GM10266 (cell line): Measurements from ENCODE around the gene TMEM271.
"Not testable (repeated sequence)": the region's sequence is repeated elsewhere in the genome, so short reads cannot be mapped to it uniquely, and the experiment has no call there.

ENCODE experiments used
- DNase-seq: peaks from one replicate; pipeline ENCODE4 v3.0.0; 2012; ENCODE audit errors: extremely low spot score
- TF ChIP-seq, protein P1 (sequence below): IDR thresholded peaks from 2 replicates; pipeline ENCODE4 v1.5.1; 2012; ENCODE audit warnings: mild to moderate bottlenecking, low read depth; ENCODE audit not compliant: control insufficient read depth, insufficient read depth; ENCODE audit errors: missing control alignments

Gene TMEM271

DNA sequence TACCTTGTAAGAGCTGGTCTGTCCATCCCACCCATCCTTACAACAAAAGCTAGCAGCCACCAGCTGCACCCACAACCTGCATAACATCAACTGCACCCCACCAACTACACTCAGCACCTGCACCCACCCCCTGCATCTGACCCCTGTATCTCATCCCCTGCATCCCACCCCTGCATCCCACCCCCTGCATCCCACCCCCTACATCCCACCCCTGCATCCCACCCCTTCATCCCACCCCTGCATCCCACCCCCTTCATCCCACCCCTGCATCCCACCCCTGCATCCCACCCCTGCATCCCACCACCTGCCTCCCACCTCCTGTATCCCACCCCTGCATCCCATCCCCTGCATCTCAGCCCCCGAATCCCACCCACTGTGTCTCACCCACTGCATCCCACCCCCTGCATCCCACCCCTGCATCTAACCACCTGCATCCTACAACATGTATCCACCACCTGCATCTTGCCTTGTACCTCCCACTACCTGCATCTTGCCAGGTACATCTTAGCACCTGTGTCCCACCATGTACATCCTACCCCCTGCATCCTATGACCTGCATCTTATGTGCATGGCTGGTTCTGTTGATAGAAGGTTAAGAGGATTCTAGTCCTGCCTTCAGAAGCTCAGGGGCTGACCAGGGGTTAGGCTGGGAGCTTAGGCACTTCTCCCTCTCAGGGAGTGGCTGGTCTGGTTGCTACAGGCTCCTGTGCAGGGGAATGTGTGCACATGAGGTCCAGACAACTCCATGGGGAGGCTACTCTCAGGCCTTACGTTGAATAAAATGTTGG is 9.4 kb downstream of the TMEM271 start:
- TF ChIP-seq, protein P1, sequence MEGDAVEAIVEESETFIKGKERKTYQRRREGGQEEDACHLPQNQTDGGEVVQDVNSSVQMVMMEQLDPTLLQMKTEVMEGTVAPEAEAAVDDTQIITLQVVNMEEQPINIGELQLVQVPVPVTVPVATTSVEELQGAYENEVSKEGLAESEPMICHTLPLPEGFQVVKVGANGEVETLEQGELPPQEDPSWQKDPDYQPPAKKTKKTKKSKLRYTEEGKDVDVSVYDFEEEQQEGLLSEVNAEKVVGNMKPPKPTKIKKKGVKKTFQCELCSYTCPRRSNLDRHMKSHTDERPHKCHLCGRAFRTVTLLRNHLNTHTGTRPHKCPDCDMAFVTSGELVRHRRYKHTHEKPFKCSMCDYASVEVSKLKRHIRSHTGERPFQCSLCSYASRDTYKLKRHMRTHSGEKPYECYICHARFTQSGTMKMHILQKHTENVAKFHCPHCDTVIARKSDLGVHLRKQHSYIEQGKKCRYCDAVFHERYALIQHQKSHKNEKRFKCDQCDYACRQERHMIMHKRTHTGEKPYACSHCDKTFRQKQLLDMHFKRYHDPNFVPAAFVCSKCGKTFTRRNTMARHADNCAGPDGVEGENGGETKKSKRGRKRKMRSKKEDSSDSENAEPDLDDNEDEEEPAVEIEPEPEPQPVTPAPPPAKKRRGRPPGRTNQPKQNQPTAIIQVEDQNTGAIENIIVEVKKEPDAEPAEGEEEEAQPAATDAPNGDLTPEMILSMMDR = no peak
- DNase-seq = peak; percentile 61

DNA sequence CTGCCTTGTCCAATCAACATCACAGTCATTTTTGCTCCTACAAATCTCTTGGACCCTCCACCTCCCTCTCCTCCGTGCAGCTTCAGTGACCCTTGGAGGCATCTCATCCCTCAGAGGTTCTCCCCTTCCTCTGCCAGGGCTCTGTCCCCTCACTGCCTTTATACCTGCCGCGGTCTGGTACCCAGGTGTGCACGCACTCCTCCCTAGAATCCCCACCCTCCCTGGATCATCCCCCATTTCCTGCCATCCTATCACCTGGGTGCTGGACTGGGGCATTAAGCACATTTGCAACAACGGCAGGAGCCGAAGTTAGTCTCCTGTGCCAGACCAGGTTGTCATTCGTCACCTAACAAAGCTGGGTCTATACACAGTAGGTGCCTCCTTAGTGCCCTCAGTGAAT is 10.1 kb downstream of the TMEM271 start:
- TF ChIP-seq, protein P1 = no peak

DNA sequence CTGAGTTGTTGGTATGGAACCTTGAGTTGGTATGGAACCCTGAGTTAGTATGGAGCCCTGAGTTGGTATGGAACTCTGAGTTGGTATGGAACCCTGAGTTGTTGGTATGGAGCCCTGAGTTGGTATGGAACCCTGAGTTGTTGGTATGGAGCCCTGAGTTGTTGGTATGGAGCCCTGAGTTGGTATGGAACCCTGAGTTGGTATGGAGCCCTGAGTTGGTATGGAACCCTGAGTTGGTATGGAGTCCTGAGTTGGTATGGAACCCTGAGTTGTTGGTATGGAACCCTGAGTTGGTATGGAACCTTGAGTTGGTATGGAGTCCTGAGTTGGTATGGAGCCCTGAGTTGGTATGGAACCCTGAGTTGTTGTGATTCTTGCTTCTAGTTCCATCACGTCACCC is 10.5 kb downstream of the TMEM271 start:
- DNase-seq = not testable (repeated sequence)

More for the DNA sequence above, 10.1 kb downstream of the TMEM271 start:
- no peak for DNase-seq

DNA sequence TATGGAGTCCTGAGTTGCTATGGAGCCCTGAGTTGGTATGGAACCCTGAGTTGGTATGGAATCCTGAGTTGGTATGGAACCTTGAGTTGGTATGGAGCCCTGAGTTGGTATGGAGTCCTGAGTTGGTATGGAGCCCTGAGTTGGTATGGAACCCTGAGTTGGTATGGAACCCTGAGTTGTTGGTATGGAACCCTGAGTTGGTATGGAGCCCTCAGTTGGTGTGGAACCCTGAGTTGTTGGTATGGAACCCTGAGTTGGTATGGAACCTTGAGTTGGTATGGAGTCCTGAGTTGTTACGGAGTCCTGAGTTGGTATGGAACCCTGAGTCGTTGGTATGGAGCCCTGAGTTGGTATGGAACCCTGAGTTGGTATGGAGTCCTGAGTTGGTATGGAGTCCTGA is 13.6 kb downstream of the TMEM271 start:
- DNase-seq = not testable (repeated sequence)

DNA sequence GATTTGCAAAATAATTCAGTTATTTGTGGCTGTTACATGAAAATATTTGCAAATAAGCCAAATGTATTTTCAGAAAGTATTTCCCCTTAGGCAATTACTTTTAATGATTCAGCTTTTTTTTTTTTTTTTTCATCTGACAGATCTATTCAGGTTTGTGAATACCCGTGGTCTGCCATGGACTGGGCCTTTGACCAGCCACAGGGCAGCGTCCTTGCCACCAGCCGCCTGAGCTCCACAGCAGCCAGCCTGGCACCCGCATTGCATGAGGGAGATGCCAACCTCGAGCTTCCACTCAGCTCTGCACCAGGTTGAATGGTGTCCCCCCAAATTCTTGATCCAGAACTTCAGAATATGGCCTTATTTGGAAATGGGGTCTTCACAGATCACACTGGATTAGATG is 14.7 kb downstream of the TMEM271 start:
- TF ChIP-seq, protein P1 = no peak
- no peak for DNase-seq

DNA sequence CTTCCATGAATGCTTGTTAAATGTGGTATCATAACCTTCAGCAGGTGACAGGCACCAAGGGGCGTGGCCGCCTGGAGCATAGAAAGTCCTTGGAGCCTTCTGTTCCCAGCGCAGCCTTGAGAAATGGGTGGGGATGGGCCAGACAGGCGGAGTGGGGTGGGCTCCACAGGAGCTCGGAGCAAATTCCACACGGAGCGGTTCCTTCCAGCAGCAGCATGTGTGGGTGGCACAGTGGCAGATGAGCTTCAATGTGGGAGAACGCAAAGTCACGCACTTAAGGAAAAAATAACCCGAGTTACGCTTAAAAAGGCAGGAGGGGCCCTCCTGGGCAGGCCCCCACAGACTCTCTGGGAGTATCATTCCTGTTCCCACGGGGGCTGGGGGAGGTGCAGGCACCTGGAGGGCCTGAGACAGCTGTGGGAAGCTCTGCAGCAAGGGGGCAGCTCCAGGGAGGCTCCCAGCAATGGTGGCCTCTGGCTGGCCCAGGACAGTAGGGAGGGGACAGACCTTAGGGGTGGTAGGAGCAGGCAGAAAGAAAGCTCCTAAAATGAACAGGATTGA is 15.3 kb downstream of the TMEM271 start:
- TF ChIP-seq, protein P1 = no peak
- no peak for DNase-seq

DNA sequence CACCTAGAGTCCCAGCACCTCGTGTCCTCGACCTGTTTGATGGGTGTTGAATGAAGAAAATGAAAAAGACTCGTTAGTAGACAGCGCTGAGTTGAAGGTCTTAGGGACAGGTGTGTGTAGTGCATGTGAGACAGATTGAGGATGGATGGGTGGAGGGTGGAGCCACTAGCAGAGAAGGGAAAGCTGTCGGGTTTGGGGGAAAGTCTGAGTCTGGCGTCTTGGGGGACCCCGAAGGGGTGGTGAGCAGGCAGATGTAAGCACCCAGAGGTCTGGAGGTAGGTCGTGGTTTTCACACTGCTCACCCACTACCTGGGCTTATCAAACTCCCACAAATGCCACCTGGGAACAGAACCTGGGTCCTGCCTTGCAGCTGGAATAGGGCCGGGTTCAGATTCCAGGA is 16.0 kb downstream of the TMEM271 start:
- DNase-seq = no peak
- TF ChIP-seq, protein P1 = no peak

DNA sequence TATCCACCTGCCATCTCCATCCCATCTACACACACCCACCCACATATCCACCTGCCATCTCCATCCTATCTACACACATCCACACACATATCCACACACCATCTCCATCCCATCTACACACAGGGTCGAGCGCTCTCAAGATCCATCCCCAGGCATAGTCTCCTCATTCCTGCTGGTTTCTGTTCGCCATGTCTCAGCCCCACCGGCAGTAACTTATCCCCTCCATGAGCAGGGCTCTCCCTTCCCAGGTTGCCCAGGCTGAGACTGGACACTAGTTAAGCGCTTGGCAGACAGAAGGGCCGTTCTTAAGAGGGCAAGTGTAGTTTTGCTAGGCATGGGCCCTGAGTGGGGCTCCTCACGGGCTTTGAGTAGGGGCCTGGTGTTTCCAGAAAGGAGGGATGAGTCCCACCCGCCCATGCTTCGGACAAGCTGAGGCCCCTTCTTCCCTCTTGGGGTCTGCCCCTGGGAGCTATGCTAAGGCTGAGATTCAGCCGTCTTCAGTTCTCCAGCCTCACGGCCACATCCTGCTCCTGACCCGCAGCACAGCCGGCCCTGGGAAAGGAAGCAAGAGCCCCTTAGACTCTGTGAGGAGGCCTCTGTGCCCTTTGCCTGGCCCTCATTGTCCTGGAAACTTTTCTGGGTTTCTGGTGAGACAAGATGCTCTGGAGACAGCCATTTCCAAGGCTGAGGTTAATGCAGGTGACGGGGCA is 20.4 kb downstream of the TMEM271 start:
- TF ChIP-seq, protein P1 = no peak
- DNase-seq = no peak

DNA sequence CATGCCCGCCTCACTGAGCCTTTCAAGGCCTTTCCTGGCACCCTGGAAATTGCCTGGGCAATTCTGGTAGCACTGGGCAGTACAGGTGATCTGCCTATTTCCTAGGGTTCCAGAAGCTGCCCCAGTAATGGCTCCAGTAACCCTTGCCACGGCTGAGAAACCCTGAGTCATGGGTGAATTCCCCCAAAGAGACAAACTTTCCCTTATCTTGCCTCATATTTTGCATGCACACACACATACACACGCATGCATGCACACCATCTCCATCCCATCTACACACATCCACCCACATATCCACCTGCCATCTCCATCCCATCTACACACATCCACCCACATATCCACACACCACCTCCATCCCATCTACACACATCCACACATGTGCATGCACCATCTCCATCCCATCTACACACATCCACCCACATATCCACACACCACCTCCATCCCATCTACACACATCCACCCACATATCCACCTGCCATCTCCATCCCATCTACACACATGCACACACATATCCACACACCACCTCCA is 21.2 kb downstream of the TMEM271 start:
- peak; percentile 22 for DNase-seq
